NCI-H1694 (cell line): ENCODE measurements around the gene QRICH2.
A peak's percentile ranks its signal among the peaks of the same experiment; 100 is the strongest.
"Not testable (repeated sequence)": the region's sequence is repeated elsewhere in the genome, so short reads cannot be mapped to it uniquely, and the experiment has no call there.

Source experiments
- DNase-seq: peaks from one replicate; lab custom pipeline; 2025; lab: John Stamatoyannopoulos, UW

Gene QRICH2

DNA sequence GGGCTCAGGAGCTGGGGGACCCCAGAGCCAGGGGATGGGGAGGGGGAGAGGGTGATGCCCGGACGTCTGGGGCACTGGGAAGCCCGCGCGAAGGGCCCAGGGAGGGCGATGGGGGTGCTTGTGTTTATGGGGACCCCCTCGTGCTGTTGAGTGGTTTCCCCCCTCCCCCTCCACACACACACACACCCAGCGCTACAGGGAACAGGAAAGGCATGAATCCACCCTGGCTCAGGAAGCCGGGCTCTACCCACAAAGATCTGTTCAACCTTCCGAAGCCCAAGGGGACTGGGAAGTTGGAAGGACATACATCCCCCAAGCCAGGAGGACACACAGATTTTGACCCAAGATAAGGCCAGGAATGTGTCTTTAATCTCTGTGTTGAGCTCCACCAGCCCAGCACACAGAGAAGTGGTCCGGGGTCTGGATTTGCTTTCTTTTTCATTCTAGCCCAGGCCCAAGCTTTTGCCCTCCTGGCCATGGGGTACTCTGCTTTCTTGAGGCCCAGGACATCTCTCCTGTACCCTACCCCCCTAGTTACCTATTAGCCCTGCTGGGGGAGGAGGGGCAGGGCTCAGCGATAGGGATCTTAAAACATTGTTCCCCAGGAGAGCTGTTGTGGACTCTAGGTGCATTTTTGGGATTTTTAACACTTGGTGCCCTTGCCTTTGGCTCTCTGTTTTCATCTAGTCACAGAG, 41.7 kb downstream of the QRICH2 start:
- no peak for DNase-seq

DNA sequence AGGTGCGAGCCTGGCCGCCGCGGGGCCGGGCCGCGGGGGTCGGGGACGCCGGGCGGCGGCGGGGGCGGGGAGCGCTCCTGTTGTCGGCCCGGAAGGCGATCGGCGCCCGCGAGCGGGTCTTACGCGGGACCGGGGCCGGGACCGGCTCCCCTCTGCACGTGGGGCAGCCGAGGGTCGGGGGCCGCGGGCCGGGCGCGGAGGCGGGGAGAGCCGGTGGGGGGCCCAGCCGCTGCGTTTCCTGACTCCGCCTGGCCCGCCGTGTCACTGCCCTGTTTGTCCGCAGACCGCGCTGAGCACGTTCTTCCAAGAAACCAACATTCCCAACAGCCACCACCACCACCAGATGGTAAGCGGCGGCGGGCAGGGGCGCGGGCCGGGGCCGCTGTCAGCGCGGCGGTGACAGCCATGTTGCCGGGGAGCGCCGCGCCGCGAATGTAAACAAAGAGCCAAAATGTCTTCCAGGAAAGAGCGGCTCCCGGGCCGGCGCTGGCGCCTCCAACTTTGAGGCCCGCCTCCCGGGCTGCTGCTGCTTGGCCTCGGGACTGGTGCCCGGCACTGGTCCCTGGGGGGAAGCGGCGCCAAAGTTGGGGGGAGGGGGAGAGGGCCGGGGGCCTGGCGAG, 42.3 kb downstream of the QRICH2 start:
- DNase-seq = no peak

DNA sequence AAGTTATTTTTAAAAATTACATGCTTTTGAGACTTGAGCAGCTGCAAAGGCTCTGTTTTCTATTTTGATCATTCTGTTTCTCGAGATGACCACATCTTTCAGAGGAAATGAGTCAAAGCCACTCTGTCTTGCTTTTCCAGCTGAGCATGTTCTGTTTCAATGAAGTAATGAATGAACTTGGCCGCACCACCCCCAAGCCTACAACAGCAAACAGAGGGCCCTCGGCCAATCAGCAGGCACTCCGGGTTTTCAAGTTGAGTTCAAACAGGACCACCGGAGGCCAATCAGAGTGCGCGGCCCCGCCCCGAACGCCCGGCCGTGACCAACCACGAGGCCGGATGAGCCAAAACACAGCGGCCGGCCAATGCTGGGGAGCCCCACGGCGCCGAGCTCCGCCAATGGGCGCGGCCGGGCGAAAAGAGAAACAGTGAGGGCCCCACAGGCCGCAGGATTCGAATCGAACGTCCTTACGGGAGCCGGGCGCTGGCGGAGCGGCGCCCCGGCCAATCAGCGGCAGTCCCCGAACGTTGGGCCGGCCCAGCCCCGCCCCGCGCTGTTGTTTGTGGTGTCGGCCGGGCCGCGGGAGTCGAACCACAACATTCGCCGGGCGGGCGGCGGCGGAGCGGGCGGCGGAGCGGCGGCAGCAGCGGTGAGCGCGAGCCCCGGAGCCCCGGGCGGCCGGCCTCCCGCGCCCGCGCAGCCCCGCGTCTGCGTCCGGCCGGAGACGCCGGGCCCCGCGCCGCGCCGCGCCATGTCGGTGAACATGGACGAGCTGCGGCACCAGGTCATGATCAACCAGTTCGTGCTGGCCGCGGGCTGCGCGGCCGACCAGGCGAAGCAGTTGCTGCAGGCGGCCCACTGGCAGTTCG, 43.1 kb downstream of the QRICH2 start, which contains the start of gene UBALD2:
UBALD2 (plus strand) TSS at position 594 of the 869 bp plus-strand sequence; CDS start at position 752, 158 bp downstream.
- peak; percentile 97 for DNase-seq

DNA sequence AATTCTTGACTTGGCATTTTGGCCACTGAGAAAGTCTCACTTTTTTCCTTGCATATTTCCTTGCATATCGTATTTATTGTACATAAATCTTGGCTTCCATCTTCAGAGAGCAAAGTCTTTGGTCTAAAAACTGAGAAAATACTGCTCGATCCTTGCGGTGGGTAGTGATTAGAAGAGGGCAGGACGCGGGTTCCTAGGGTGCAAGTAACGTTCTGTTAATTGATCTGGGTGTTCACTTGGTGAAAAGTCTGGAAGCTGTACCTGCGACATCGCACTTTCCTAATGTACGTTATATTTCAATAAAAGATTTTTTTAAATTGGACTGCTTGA, 43.7 kb downstream of the QRICH2 start:
- no peak for DNase-seq

DNA sequence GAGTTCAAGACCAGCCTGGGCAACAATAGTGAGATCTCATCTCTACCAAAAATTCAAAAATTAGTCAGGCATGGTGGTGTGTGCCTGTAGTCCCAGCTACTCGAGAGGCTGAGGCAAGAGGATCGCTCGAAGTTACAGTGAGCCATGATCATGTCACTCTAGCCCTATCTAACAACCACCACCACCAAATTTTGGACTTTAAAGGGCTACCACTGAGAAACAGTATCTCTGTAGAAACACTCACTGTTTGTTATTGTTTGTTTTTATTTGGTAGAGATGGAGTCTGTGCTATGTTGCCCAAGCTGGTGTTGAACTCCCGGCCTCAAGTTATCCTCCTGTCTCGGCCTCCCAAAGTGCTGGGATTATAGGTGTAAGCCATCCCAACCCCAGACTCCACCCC, 44.2 kb downstream of the QRICH2 start:
- DNase-seq = no peak

DNA sequence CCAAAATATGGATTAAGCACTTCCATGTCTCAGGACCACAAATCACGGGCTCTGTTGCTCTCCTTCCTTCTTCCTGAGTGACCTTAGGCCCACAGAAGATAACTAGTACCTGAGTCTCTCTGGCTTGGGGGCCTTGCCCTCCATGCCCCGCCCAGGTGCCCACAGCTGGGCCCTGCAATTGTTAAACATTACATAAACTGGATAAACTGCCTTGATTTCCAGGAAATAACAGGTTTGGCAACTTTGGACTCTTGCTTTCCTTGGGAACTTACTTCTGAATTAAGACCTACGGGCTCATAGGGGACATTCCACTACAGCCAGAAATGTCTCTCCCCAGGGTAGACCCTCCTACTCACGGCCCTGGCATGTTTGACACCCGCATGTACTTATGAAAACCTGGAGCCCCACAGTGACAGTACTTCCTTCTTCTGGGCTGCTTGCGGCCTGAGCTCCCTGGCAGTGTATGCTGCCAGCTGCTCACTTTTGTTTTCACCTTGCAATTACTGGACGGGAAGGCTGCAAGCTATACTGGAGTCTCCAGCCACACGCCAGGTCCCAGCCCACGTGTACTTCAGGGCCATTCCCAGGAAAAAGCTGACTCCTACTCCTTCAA, 45.2 kb downstream of the QRICH2 start:
- no peak for DNase-seq

DNA sequence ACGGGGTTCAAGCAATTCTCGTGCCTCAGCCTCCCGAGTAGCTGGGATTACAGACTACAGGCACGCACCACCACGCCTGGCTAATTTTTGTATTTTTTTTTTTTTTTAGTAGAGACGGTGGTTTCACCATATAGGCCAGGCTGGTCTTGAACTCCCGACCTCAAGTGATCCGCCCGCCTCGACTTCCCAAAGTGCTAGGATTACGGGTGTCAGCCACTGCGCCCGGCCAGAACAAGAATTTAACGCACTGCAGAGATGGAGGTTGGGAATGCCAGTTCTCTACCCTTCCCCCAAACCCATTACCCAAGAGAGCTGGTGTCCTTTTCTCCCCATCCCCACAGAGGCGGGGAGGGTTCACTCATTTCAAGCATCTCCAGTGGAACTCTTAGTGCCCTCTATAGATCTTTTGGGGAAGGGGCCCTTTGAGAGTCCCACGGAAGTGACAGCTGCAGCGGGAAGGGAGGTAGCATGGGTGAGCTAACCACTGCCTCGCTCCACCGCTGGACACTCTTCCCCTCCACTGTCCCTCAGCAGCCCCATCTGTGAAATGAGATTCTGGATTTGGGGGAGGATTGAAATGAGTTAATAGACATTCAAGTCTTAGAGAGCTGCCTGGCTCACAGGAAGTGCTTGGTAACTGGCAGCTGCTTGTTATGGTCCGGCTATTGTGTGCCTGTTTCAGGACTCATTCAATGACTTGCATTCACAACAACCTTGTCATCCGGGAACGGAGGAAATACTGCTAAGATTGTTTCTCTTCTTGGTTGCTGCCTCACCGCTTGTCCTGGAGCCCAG, 46.5 kb downstream of the QRICH2 start:
- no peak for DNase-seq

DNA sequence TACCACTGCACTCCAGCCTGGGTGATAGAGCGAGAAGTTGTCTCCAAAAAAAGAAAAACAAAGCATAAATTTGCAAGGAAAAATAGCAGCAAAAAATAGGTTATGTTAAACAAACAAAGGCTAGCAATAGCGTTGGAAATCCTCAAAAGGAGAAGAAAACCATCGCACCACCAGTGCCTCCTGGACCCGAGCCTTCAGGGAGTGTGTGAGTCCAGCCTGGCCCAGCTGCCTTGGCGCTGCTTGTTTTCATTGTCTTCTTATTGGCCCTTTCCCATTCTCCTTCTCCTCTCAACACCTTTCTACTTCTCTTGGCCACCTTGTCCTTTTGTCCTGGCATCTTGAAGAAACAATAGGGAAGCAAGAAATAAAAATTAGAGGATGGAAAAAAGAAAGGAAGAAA, 47.4 kb downstream of the QRICH2 start:
- no peak for DNase-seq

DNA sequence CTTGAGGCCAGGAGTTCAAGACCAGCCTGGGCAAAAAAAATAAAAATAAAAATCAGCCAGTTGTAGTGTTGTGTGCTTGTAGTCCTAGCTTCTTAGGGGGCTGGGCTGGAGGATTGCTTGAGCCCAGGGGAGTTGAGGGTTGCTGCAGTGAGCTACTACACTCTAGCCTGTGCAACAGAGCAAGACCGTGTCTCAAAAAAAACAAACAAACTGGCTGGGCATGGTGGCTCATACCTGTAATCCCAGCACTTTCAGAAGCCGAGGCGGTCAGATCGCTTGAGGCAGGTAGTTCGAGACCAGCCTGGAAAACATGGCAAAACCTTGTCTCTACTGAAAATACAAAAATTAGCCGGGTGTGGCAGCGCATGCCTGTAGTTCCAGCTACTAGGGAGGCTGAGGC, 47.9 kb downstream of the QRICH2 start:
- DNase-seq = no peak

DNA sequence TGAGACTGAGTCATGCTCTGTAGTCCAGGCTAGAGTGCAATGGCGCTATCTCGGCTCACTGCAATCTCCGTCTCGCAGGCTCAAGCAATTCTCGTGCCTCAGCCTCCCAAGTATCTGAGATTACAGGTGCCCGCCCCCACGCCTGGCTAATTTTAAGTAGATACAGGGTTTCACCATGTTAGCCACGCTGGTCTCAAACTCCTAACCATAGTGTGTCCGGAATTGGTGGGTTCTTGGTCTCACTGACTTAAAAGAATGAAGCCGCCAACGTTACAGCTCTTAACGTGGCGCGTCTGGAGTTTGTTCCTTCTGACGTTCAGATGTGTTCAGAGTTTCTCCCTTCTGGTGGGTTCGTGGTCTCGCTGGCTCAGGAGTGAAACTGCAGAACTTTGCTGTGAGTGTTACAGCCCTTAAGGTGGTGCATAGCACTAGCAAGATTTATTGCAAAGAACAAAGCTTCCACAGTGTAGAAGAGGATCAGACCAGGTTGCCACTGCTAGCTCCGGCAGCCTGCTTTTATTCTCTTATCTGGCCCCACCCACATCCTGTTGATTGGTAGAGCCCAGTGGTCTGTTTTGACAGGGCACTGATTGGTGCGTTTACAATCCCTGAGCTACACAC, 51.5 kb downstream of the QRICH2 start:
- DNase-seq = not testable (repeated sequence)

DNA sequence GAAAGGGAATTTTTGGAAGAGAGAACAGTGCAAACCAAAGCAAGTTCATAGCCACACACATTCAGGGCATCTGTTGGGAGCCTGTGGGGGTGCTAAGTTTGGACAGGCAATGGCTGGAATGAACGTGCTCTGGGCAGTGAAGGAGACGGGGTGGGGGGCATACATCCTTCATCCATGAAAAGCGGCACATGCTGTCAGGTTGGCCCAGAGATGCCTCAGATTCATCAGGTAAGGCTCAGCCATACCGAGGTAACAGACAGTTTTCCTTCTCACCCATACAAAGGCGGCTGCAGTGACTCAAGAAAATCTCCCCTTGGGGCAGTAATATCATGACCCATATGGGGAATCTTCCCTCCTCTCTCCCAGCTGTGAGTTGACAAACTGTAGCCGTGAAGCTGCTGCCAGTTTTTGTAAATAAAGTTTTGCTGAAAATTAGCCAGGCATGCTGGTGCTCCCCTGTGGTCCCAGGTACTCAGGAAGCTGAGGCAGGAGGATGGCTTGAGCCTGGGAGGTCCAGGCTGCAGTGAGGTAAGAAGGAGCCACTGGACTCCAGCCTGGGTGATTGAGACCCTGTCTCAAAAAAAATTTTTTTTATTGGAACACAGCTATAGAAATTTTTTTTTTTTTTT, 52.2 kb downstream of the QRICH2 start:
- DNase-seq = no peak

DNA sequence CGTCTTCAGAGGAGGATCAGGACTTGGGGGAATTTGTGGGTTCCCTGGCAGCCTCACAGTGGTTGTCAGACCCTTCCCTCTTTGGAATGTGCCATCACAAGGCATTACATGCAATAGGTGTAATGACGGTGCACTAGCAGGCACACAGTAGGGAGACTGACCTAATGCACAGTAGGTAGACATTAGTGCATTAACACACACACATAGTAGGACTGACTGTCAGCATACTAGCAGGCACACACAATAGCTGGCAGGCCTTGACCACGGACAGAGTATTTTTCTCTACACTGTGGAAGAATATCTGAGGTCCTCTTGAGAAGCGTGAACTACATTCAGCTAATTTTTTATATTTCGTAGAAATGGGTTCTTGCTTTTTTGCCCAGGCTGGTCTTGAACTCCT, 53.8 kb downstream of the QRICH2 start:
- no peak for DNase-seq

DNA sequence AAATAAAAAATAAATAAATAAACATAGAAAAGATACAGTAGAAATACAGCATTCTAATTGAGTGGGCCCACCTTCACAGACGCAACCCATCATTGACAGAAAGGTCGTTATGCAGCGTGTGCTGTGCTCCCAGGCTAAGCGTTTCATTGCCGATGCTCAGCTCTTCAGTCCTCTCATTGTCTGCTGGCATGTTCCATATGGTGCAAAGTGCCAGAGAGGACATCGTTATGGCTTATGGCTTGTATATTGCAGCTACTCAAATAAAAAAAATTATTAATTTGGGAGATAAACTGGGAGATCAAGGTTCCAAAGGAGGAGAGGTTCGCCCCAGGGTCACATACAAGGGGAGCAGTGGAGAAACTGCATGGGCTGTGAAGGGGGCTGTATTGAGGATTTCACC, 54.2 kb downstream of the QRICH2 start:
- no peak for DNase-seq

DNA sequence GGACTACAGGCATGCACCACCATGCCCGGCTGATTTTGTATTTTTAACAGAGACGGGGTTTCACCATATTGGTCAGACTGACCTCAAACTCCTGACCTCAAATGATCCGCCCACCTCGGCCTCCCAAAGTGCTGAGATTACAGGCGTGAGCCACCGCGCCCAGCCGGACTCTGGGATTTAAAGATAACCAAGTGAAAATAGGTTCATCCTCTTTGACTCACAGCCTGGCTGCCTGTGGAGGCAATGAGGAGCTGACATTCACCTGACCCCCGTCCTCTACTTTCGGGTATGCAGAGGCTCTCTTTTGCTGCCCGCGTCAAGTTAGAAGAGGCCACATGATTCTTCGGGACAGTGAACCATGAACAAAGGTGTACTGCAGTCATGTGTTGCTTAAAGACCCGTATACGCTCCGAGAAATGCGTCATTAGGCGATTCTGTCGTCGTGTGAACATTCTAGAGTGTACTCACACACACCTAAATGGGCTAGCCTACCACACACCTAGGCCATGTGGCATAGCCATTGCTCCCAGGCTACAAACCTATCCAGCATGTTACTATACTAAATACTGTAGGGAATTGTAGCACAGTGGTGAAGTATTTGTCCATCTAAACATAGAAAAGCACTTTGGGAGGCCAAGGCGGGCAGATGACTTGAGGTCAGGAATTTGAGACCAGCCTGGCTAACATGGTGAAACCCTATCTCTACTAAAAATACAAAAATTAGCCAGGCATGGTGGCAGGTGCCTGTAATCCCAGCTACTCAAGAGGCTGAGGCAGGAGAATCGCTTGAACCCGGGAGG, 54.9 kb downstream of the QRICH2 start:
- DNase-seq = not testable (repeated sequence)

DNA sequence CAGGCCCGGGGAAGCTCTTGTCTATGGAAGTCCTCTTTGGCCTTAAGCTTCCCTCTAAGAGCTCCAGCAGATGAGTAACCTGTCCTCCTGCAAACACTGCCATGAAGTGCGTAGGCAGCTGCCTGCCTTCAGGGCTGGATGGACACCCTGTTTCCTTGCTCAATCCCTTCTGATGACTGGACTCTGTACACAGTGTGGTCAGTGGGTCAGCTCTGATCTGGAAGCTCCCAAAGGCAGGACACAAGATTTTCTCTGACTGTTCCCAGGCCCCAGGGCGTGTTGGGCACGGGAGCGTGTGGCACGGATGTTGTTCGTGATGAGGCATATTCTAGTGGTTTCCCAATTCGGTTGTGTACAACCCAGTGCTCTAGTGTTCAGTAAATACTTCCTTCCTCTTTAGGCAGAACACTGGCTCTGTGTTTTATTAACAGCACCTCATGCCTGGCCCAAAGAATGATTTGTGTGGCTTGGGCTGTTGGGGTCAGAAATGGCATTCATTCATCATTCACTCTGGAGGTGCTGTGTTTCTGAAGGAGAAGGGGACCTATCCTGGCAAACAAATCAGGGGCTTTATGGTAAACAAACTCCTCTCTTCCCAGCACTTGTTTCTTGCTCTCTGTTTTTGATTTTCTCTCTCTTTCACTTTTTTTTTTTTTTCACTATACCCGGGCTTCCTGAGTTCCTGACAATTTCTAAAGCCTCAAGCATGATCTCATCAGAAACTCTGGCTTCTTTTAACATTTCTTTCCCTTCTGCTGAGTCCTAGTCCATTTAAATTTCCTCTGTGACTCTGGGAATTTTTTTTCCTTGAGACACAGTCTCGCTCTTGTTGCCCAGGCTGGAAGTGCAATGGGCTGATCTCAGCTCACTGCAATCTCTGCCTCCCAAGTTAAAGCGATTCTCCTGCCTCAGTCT, 55.8 kb downstream of the QRICH2 start:
- no peak for DNase-seq

DNA sequence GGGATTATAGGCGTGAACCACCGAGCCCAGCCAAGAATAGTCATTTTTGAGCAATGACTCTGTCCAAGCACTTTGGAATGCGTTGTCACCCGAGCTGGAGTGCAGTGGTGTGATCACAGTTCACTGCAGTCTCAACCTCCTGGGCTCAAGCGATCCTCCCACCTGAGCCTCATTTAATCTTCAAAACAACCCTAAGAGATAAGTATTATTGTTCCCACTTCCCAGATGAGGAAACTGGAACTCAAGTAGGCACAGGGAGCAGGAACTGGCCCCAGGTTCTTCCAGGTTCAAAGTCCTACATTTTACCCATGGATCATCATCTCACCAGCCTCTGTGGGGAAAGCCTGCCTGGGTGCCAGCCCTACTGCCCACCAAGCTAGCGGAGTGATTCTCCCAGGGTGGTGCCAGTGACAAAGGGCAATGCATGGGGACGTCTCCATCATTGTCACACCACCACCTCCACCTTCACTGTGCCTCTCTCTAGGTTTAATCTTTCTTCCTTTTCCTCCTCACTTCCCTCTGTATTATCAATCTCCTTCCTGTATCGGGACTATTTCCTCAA, 56.5 kb downstream of the QRICH2 start:
- no peak for DNase-seq

DNA sequence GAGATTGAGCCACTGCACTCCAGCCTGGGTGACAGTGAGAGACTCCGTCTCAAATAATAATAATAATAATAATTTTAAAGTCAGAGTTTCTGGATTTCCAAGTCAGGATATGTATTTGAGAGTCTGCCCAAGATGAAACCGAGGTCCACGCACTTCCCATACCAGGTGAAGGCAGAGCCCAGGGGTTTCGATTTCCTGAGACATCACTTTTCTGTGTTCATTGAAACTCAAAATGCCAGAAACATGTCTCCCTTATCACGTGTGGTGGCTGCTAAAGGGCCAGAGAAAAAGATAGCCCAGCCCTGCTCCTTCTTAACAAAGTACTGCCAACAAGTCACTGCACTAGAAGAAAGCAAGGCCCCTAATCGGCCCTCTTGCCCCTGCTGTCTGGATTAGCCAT, 57.9 kb downstream of the QRICH2 start:
- DNase-seq = no peak

DNA sequence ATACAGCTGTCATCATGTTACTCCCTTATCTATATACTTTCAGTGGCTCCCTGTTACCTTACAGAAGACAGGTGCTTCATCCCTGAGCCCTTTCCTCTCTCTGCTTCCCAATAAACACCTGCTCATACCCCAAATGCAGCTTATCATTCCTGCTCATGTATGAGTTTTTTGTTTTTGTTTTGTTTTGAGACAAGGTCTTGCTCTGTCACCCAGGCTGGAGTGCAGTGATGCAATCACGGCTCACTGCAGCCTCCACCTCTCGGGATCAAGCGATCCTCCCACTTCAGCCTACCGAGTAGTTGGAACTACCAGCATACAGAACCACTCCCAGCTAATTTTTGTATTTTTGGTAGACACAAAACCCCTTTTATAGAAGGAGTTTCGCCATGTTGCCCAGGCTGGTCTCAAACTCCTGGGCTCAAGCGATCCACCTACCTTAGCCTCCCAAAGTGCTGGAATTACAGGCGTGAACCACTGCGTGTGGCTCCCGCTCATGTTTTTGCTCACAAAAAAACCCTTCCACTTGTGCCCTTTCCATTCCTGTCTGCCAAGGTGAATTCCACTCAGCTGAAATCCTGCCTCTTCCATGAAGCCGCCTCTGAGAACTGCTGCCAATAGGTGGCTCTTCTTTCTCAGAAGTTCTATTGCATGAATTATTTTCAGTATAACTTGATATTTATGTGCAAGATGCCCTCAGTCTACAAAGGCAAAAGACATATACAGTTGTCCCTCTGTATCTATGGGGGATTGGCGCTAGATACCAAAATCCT, 59.9 kb downstream of the QRICH2 start:
- DNase-seq = no peak
